Endodermal cell (in vitro differentiated cells): ENCODE data around the gene BBX. TPM values are rescaled to one million over a fixed set of nuclear protein-coding genes. Genes with fewer than 3 reads are reported as not detected.

Source experiments
- DNase-seq: peaks from one replicate; pipeline ENCODE4 v3.0.0-alpha.2; 2017
- H3K27ac ChIP-seq: 2 replicates; pipeline ENCODE4 v1.5.1; 2013; ENCODE audit warnings: mild to moderate bottlenecking, low read depth, low read length, moderate library complexity
- H3K27me3 ChIP-seq: 2 replicates; pipeline ENCODE4 v1.6.1; 2013; ENCODE audit warnings: mild to moderate bottlenecking, low read length, moderate library complexity; ENCODE audit not compliant: insufficient read depth, control insufficient read depth, poor library complexity, severe bottlenecking
- H3K36me3 ChIP-seq: 2 replicates; pipeline ENCODE4 v1.7.0; 2013; ENCODE audit warnings: mild to moderate bottlenecking, low read length, moderate library complexity; ENCODE audit not compliant: control insufficient read depth, insufficient read depth
- H3K4me1 ChIP-seq: one replicate; pipeline ENCODE4 v1.7.0; 2013; ENCODE audit warnings: low read length; ENCODE audit not compliant: control insufficient read depth, insufficient read depth
- H3K4me3 ChIP-seq: 2 replicates; pipeline ENCODE4 v1.5.1; 2013; ENCODE audit warnings: mild to moderate bottlenecking, low read length, moderate library complexity
- H3K9ac ChIP-seq: 2 replicates; pipeline ENCODE4 v1.6.1; 2013; ENCODE audit warnings: mild to moderate bottlenecking, low read length, moderate library complexity; ENCODE audit not compliant: poor library complexity, severe bottlenecking; ENCODE audit errors: extremely low read depth
- H3K9me3 ChIP-seq: 2 replicates; pipeline ENCODE4 v1.6.1; 2013; ENCODE audit warnings: mild to moderate bottlenecking, low read length, moderate library complexity; ENCODE audit not compliant: control insufficient read depth
- H3K27ac Mint-ChIP-seq: 2 replicates; pipeline ENCODE4 v1.8.0; 2020; ENCODE audit warnings: mixed read lengths
- H3K27me3 Mint-ChIP-seq: 2 replicates; pipeline ENCODE4 v1.8.0; 2021; ENCODE audit warnings: mild to moderate bottlenecking, mixed read lengths; ENCODE audit not compliant: insufficient read depth
- H3K36me3 Mint-ChIP-seq: 2 replicates; pipeline ENCODE4 v1.8.0; 2020; ENCODE audit warnings: low read depth, mixed read lengths
- H3K4me1 Mint-ChIP-seq: 2 replicates; pipeline ENCODE4 v1.8.0; 2020; ENCODE audit warnings: mixed read lengths
- H3K4me3 Mint-ChIP-seq: 2 replicates; pipeline ENCODE4 v1.8.0; 2020; ENCODE audit warnings: mild to moderate bottlenecking, moderate library complexity, mixed read lengths
- H3K9me3 Mint-ChIP-seq: 2 replicates; pipeline ENCODE4 v1.8.0; 2020; ENCODE audit warnings: mild to moderate bottlenecking, mixed read lengths
- WGBS, 2 experiments: methylation state at CpG; one replicate each; pipeline versions ENCODE4 v1.1.5 to v1.1.7; 2013; ENCODE audit warnings: missing lambda C conversion rate in 2 of 2, mixed read lengths in 1 of 2; ENCODE audit not compliant: insufficient coverage in 1 of 2, insufficient read length in 1 of 2; 5-methylcytosine and 5-hydroxymethylcytosine counted together
- total RNA-seq, 2 donors: library from RNA; stranded (reverse); fragmentation: NEBNext Ultra II Directional in 1 of 2; extraction: Animal tissue kit (Norgen Biotek cat#: 25700) in 1 of 2; gene quantifications; 2 replicates in 1 of 2; 3 replicates in 1 of 2; pipeline ENCODE4 v1.2.1, GENCODE V29; 2021
- TF ChIP-seq, protein P1 (sequence below): fragments of 200-600 bp; sonication (generic); conservative IDR thresholded peaks from 2 replicates; pipeline ENCODE4 v1.5.0; 2021; ENCODE audit warnings: antibody characterized with exemption, mild to moderate bottlenecking

Gene BBX
- total RNA-seq, 2 donors from 2014 or later: 34.2 to 41.2 TPM

DNA sequence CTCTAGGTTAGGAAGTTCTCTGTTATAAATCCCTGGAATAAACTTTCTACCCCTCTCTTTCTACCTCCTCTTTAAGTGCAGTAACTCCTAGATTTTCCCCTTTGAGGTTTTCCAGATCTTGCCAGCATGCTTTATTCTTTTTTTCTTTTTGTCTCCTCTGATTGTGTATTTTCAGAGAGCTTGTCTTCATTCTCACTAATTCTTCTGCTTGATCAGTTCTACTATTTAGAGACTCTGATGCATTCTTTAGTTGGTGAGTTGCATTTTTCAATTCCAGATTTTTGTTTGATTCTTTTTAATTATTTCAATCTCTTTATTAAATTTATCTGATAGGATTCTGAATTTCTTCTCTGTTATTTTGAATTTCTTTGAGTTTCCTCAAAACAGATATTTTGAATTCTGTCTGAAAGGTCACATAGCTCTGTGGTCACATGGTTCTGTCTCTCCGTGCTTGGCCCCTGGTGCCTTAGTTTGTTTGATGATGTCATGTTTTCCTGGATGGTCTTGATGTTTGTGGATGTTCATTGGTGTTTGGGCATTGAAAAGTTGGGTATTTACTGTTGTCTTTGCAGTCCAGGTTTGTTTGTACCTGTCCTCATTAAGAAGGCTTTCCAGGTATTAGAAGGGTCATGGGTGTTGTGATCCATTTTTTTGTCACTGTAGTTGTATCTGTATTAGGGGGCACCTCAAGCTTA is 89.2 kb downstream of the BBX start:
- DNase-seq: no peak
- Histone ChIP-seq H3K36me3 (no peaks in the 10 kb centered on the region), H3K9me3 (peaks cover 9% of the 10 kb centered on the region), H3K4me3 (no peak overlapping the region), H3K27ac (no peak overlapping the region), H3K9ac (no peak overlapping the region), H3K27me3 (no peaks in the 10 kb centered on the region), H3K4me1 (no peaks in the 10 kb centered on the region)
- WGBS, 2 experiments: 97% methylated on average over 1 of the region's 1 CpG; no CpG with 5 or more reads in 1 of the 2 experiments
- peaks cover 6% of the 10 kb centered on the region for H3K36me3 Mint-ChIP-seq
- no peak overlapping the region for H3K27ac Mint-ChIP-seq
- no peaks in the 10 kb centered on the region for H3K27me3 Mint-ChIP-seq
- H3K4me1 Mint-ChIP-seq: peaks cover 7% of the 10 kb centered on the region
- TF ChIP-seq, protein P1, sequence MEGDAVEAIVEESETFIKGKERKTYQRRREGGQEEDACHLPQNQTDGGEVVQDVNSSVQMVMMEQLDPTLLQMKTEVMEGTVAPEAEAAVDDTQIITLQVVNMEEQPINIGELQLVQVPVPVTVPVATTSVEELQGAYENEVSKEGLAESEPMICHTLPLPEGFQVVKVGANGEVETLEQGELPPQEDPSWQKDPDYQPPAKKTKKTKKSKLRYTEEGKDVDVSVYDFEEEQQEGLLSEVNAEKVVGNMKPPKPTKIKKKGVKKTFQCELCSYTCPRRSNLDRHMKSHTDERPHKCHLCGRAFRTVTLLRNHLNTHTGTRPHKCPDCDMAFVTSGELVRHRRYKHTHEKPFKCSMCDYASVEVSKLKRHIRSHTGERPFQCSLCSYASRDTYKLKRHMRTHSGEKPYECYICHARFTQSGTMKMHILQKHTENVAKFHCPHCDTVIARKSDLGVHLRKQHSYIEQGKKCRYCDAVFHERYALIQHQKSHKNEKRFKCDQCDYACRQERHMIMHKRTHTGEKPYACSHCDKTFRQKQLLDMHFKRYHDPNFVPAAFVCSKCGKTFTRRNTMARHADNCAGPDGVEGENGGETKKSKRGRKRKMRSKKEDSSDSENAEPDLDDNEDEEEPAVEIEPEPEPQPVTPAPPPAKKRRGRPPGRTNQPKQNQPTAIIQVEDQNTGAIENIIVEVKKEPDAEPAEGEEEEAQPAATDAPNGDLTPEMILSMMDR: no peak
- peaks cover 3% of the 10 kb centered on the region for H3K9me3 Mint-ChIP-seq
- H3K4me3 Mint-ChIP-seq: no peak overlapping the region

DNA sequence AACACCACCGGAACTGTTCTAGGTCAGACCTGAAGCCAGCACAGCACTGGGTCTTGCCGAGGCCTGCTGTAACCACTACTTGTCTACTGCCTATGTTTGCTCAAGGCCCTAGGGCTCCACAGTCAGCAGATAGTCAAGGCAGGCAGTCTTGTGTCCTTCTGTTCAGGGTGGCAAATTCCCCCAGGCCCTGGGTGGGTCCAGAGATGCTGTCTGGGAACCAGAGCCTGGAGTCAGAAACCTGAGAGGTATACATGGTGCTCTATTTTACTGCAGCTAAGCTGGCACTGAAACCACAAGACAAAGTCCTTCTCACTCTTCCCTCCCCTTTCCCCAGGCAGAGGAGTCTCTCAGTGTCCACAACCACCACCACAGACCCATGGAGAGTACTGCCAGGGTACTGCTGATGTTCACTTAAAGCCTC is 89.9 kb downstream of the BBX start:
- Mint-ChIP-seq H3K36me3 (peaks cover 6% of the 10 kb centered on the region), H3K9me3 (peaks cover 3% of the 10 kb centered on the region), H3K4me3 (no peak overlapping the region), H3K27ac (peak overlapping the region; percentile 46), H3K4me1 (peaks cover 7% of the 10 kb centered on the region), H3K27me3 (no peaks in the 10 kb centered on the region)
- WGBS, 2 experiments: 95 to 100% methylated on average over 1 to 2 of the region's 2 CpGs
- Histone ChIP-seq H3K27ac (no peak overlapping the region), H3K9ac (no peak overlapping the region), H3K36me3 (no peaks in the 10 kb centered on the region), H3K4me3 (no peak overlapping the region), H3K27me3 (no peaks in the 10 kb centered on the region), H3K9me3 (peaks cover 9% of the 10 kb centered on the region), H3K4me1 (no peaks in the 10 kb centered on the region)
- DNase-seq: no peak
- TF ChIP-seq, protein P1: no peak

DNA sequence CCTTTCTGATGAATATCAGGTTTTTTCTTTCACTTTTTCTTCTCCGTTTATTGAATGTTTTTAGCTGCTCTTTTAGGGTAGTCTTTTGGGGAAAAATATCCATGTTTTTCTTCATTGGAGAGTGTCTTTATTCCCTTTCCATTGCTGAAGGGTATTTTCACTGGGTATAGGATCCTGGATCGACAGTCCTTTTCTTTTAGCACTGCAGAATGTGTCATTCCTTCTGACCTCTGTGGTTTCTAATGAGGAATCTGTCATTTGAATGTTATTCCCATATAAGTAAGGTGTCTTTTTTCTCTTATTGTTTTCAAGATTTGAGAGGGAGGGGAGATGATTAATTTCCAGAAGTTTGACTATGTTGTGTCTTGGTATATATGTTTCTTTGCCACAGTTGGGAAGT is 96.8 kb downstream of the BBX start:
- Histone ChIP-seq H3K27me3 (no peaks in the 10 kb centered on the region), H3K4me1 (no peaks in the 10 kb centered on the region), H3K9me3 (no peaks in the 10 kb centered on the region), H3K36me3 (no peaks in the 10 kb centered on the region), H3K4me3 (no peak overlapping the region), H3K9ac (no peak overlapping the region), H3K27ac (no peak overlapping the region)
- Mint-ChIP-seq H3K4me1 (peaks cover 28% of the 10 kb centered on the region), H3K9me3 (no peaks in the 10 kb centered on the region), H3K27ac (peak overlapping the region; percentile 57), H3K36me3 (no peaks in the 10 kb centered on the region), H3K27me3 (no peaks in the 10 kb centered on the region), H3K4me3 (no peak overlapping the region)
- TF ChIP-seq, protein P1: no peak
- 89% methylated on average over 2 of the region's 2 CpGs; no CpG with 5 or more reads in 1 of the 2 experiments for WGBS, 2 experiments
- DNase-seq: no peak
